ENCODE measurements around the gene RGS14. TPM values are rescaled to one million over a fixed set of nuclear protein-coding genes. Genes with fewer than 3 reads are reported as not detected.

Gene RGS14
- total and polyA plus RNA-seq, 2 donors (not counting 3 experiments of a cell fraction or from before 2014, with no cell fraction given): 4.3 to 7.3 TPM

- H4K20me1 ChIP-seq (replicated peaks; ENCODE audit: control insufficient read depth, extremely low read depth, insufficient read depth, low read length): no peaks in the 10 kb centered on the region
- ChIA-PET POLR2A (no interaction called here), CTCF (interaction anchor here (0.5 to 3.4 kb wide), 10 partner anchors 11 to 271 kb away, joined by 3 to 48 read pairs (median 4); no protein-coding TSS in a partner anchor)
- H3K27ac ChIP-seq (ENCODE audit: insufficient read depth, low read depth, low read length): no peak within 1 kb of the TSS
- no peak within 1 kb of the TSS for H2AFZ ChIP-seq (ENCODE audit: low read depth, low read length)
- no peaks in the 10 kb centered on the region for H3K9me1 ChIP-seq (replicated peaks; ENCODE audit: control insufficient read depth, extremely low read depth, insufficient read depth, low read length)
- DNase-seq (ENCODE audit: low read depth, low spot score) (no peak), FAIRE-seq (no peak)
- no TSS peak for BruUV-seq (replicated peaks)
- H3K27me3 ChIP-seq (ENCODE audit: control insufficient read depth in 2 of 2, insufficient read depth in 2 of 2, low read length in 2 of 2): peaks cover 0 to 4% of the 10 kb centered on the region in 2 experiments
- dilution Hi-C loops (cut with MboI; ENCODE audit: extremely low pct_ligation_motif_present, low sequenced_read_pairs): no loop called here
- TF ChIP-seq EZH2 (IDR thresholded peaks at IDR 0.05; ENCODE audit: borderline replicate concordance, low read depth, low read length, severe bottlenecking): no peak
- TF ChIP-seq POLR2AphosphoS5 (IDR thresholded peaks at IDR 0.05; ENCODE audit: insufficient read depth, low read depth, low read length): no peak
- no peak for TF ChIP-seq POLR2A (IDR thresholded peaks at IDR 0.05; ENCODE audit: low read depth, low read length)
- no peak for TF ChIP-seq FOS (IDR thresholded peaks at IDR 0.05; ENCODE audit: borderline replicate concordance, insufficient read depth, low read length)
- no peak for TF ChIP-seq GATA2 (IDR thresholded peaks at IDR 0.05; ENCODE audit: insufficient read depth, insufficient read length, low read depth, low read length)
- no peak for TF ChIP-seq CTCF (IDR thresholded peaks at IDR 0.05; ENCODE audit: extremely low read depth in 1 of 2, insufficient read depth in 1 of 2, low read depth in 1 of 2, low read length in 2 of 2)
- H3K4me2 ChIP-seq (ENCODE audit: insufficient read depth, low read length): no peak within 1 kb of the TSS
- no peak within 1 kb of the TSS for H3K9ac ChIP-seq (replicated peaks; ENCODE audit: extremely low read depth, insufficient read depth, low read length)
- no peaks in the 10 kb centered on the region for H3K36me3 ChIP-seq (ENCODE audit: control insufficient read depth in 2 of 2, extremely low read depth in 1 of 2, insufficient read depth in 2 of 2, low read length in 2 of 2)
- no peak within 1 kb of the TSS for H3K4me3 ChIP-seq (replicated peaks in 1 of 3; ENCODE audit: insufficient read depth in 1 of 3, low read depth in 1 of 3, low read length in 3 of 3)
- intact Hi-C loops (cut with micrococcal nuclease): no loop called here
- H3K9me3 ChIP-seq (replicated peaks; ENCODE audit: control insufficient read depth, insufficient read depth, low read length): no peaks in the 10 kb centered on the region
- H3K4me1 ChIP-seq (ENCODE audit: control insufficient read depth, extremely low read depth, insufficient read depth, low read length): no peaks in the 10 kb centered on the region
- no peaks in the 10 kb centered on the region for H3K79me2 ChIP-seq (ENCODE audit: control insufficient read depth, insufficient read depth, low read length)
Observed at GRCh38 chr5:177384134-177384533, 26.4 kb downstream of the RGS14 start, which contains the start of gene SLC34A1. SLC34A1 (plus strand) TSS chr5:177384434; CDS start chr5:177385742, 1,308 bp downstream.
